Measurements from ENCODE around the gene PRDM5. TPM values are rescaled to one million over a fixed set of nuclear protein-coding genes. Genes with fewer than 3 reads are reported as not detected.
"Not testable (repeated sequence)": the region's sequence is repeated elsewhere in the genome, so short reads cannot be mapped to it uniquely, and the experiment has no call there.

The PRDM5 gene
- total and polyA plus RNA-seq, 7 donors = 0.56 to 3.4 (median 2.2) TPM

DNA sequence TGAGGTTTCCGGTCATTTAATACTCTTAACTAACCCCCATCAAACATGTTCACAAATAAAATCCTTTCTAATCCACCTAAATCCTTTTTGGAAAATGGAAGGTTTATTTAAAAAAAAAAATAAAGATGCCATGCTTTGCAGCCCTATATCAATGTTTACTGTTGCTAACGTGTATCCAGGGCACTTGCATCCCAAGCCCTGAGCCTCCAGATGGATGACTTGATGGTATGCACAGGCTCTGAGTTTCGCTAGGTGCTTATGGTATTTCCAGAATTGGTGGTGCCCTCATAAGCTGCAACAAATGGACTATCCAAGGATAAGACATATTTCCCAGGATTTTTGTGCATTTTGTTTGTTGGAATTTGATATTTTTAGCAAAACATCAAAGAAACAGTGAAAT lies 257.7 kb downstream of the PRDM5 start:
- Histone ChIP-seq H3K4me1 (no peaks in the 10 kb centered on the region), H3K4me3 (no peak overlapping the region), H3K27me3 (ENCODE audit: insufficient read depth in 3 of 3, low read length in 2 of 3) (no peaks in the 10 kb centered on the region), H3K9me3 (no peaks in the 10 kb centered on the region), H3K36me3 (ENCODE audit: insufficient read depth in 1 of 2, low read depth in 1 of 2) (no peaks in the 10 kb centered on the region), H3K27ac (no peak overlapping the region)
- intact Hi-C loops (cut with DNase I) = no loop called here
- 75 to 89% (median 79%) methylated on average over 3 of the region's 3 CpGs for WGBS, 3 donors
- DNase-seq = no peak
- no peak for ATAC-seq
- TF ChIP-seq, protein P1, sequence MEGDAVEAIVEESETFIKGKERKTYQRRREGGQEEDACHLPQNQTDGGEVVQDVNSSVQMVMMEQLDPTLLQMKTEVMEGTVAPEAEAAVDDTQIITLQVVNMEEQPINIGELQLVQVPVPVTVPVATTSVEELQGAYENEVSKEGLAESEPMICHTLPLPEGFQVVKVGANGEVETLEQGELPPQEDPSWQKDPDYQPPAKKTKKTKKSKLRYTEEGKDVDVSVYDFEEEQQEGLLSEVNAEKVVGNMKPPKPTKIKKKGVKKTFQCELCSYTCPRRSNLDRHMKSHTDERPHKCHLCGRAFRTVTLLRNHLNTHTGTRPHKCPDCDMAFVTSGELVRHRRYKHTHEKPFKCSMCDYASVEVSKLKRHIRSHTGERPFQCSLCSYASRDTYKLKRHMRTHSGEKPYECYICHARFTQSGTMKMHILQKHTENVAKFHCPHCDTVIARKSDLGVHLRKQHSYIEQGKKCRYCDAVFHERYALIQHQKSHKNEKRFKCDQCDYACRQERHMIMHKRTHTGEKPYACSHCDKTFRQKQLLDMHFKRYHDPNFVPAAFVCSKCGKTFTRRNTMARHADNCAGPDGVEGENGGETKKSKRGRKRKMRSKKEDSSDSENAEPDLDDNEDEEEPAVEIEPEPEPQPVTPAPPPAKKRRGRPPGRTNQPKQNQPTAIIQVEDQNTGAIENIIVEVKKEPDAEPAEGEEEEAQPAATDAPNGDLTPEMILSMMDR (IDR thresholded peaks at IDR 0.05) = no peak

DNA sequence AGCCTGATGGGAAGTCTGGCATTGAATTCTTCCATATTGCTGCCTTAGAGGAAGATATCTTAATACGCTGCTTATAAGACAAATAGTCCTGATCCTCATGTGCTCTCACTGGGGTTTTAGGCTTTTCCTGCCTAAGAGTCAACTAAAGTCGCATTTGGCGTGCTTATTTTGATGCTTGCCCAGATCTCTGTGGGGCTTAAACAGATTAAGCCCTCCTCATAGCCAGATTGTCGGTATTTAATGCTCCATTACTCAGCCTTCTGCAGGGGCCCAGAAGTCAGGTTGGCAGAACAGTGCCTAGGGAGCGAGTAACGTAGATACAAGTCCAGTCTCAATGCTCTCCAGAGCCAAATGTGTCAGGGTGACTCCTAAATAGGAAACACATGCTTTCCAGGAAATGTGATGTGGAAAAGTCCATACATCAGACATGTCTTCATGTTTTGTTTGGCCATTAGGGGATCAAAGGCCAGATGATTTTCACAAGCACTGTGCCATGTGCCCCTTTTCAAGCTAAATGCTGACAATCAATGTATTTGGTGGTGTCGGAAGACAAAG lies 262.8 kb downstream of the PRDM5 start:
- Histone ChIP-seq H3K9me3 (no peaks in the 10 kb centered on the region), H3K4me1 (no peaks in the 10 kb centered on the region), H3K27ac (no peak overlapping the region), H3K4me3 (no peak overlapping the region), H3K27me3 (ENCODE audit: insufficient read depth in 3 of 3, low read length in 2 of 3) (no peaks in the 10 kb centered on the region), H3K36me3 (ENCODE audit: insufficient read depth in 1 of 2, low read depth in 1 of 2) (no peaks in the 10 kb centered on the region)
- intact Hi-C loops (cut with DNase I) = no loop called here
- no peak for DNase-seq
- TF ChIP-seq, protein P1 (IDR thresholded peaks at IDR 0.05) = no peak
- 40 to 65% (median 51%) methylated on average over 7 of the region's 7 CpGs for WGBS, 3 donors
- no peak for ATAC-seq

DNA sequence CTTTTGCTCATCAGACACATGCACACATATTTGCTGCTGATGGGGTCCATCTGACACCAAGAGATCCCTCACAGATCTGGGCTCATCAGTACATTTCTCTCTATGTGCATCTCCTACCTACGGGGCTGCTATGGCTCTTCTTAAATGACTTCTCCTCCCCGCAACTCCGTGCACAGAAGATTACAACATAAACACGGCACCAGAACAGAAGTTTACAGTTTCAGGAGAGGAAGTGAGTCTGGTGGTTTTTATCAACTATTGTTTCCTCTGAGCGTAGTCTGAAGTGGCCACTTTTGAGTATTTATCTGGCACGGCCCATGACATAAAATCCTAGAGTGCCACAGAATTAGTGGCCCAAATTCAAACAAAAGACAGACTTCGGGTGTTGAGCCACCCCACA lies 263.8 kb downstream of the PRDM5 start:
- Histone ChIP-seq H3K9me3 (no peaks in the 10 kb centered on the region), H3K27me3 (ENCODE audit: insufficient read depth in 3 of 3, low read length in 2 of 3) (no peaks in the 10 kb centered on the region), H3K4me1 (no peaks in the 10 kb centered on the region), H3K4me3 (no peak overlapping the region), H3K36me3 (ENCODE audit: insufficient read depth in 1 of 2, low read depth in 1 of 2) (no peaks in the 10 kb centered on the region), H3K27ac (no peak overlapping the region)
- 77 to 82% (median 79%) methylated on average over 7 of the region's 7 CpGs for WGBS, 3 donors
- DNase-seq (no peak), ATAC-seq (no peak)
- TF ChIP-seq, protein P1 (IDR thresholded peaks at IDR 0.05) = no peak
- intact Hi-C loops (cut with DNase I) = no loop called here

DNA sequence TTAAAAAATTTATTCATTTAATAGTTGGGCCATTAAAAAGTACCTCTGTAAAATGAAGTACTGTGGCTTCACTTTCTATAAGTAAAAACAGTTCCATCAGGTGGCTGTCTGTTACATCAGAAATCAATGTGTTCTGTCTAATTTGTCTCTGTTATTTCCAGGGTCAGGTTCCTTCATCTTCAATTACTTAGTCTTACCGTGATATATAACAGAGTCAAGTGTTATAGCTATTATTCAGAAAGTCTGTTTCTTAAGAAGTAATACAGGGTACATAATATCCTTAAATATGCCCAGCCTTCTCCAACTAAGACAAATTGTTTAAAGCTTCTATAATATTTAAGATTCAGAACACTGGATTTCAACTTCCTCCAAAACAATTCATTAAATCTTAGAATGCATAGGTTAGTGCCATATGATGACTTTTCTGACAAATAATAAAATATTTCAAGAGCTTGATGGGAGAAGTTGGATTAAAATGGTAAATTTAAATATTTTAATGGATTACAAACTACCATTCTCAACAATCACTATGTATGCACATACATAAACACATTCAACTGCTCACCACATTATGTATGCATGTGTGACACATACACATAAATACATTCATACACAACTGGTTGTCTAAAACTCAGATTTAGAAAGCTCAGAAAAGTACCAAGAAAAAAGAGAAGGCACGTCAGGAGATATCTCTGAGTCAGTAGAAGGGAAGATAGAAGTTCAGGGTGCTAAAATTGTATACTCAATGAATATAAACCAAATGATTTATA lies 268.5 kb downstream of the PRDM5 start:
- no peak for DNase-seq
- Histone ChIP-seq H3K9me3 (no peaks in the 10 kb centered on the region), H3K36me3 (ENCODE audit: insufficient read depth in 1 of 2, low read depth in 1 of 2) (no peaks in the 10 kb centered on the region), H3K27ac (no peak overlapping the region), H3K4me3 (no peak overlapping the region), H3K4me1 (no peaks in the 10 kb centered on the region), H3K27me3 (ENCODE audit: insufficient read depth in 3 of 3, low read length in 2 of 3) (no peaks in the 10 kb centered on the region)
- WGBS, 3 donors = 86 to 94% (median 87%) methylated on average over 2 of the region's 2 CpGs
- intact Hi-C loops (cut with DNase I) = no loop called here
- TF ChIP-seq, protein P1 (IDR thresholded peaks at IDR 0.05) = no peak
- no peak for ATAC-seq

DNA sequence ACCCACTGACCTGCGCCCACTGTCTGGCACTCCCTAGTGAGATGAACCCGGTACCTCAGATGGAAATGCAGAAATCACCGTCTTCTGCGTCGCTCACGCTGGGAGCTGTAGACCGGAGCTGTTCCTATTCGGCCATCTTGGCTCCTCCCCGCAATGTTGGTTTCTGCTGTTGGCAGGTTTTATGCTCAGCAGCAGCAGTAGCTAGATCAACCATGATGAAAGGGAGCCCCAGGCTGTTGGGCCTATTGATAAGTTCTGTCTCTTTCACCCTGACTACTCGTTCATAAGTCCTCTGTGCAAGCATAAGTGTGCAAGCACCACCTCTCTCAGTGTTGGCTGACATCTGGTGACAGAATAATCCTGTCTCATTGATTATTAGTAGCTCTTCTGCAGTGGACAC lies 274.2 kb downstream of the PRDM5 start:
- 89 to 98% (median 96%) methylated on average over 5 to 8 of the region's 10 CpGs for WGBS, 3 donors
- H3K4me1 ChIP-seq; H3K27ac ChIP-seq; ATAC-seq; intact Hi-C loops (cut with DNase I); H3K36me3 ChIP-seq (ENCODE audit: insufficient read depth in 1 of 2, low read depth in 1 of 2); H3K27me3 ChIP-seq (ENCODE audit: insufficient read depth in 3 of 3, low read length in 2 of 3); H3K9me3 ChIP-seq; DNase-seq; H3K4me3 ChIP-seq: not testable (repeated sequence)

Other genes with a start within 250 kb of the PRDM5 start
- 1 to 10 TPM; 2.1 to 7.6 (median 5.5) TPM for gene NDNF, start 149.8 kb upstream of the PRDM5 start, total RNA-seq
- gene NDNF, start 149.8 kb upstream of the PRDM5 start, polyA plus RNA-seq = 1 to 10 TPM; 2.5 to 3.4 (median 3.0) TPM
- gene TNIP3, start 241.6 kb upstream of the PRDM5 start, total RNA-seq = not detected
- not detected for gene TNIP3, start 241.6 kb upstream of the PRDM5 start, polyA plus RNA-seq